WTC11 (cell line): ENCODE results near the gene RUFY3.

ENCODE experiments used
- CTCF ChIP-seq: fragments of 200-600 bp; IDR thresholded peaks from 2 replicates; pipeline ENCODE4 v1.8.0; 2022; ENCODE audit warnings: antibody characterized with exemption
- E2F1 ChIP-seq: sonication (generic); formaldehyde crosslinking; IDR thresholded peaks from 2 replicates; pipeline ENCODE4 v1.8.0; 2022; ENCODE audit warnings: mild to moderate bottlenecking, missing genetic modification reagents
- ETV6 ChIP-seq: sonication (generic); formaldehyde crosslinking; IDR thresholded peaks from 2 replicates; pipeline ENCODE4 v1.8.1; 2022; ENCODE audit warnings: mild to moderate bottlenecking, missing genetic modification reagents
- JUN ChIP-seq: sonication (generic); formaldehyde crosslinking; IDR thresholded peaks from 2 replicates; pipeline ENCODE4 v1.8.0; 2023; ENCODE audit warnings: mild to moderate bottlenecking, missing genetic modification reagents
- SP1 ChIP-seq: sonication (generic); formaldehyde crosslinking; conservative IDR thresholded peaks from 2 replicates; pipeline ENCODE4 v1.8.1; 2022; ENCODE audit warnings: missing genetic modification reagents
- ZNF423 ChIP-seq: fragments of 250-450 bp; sonication (Bioruptor Pico); IDR thresholded peaks from 2 replicates; pipeline ENCODE4 v2.1.2; 2022; ENCODE audit warnings: mild to moderate bottlenecking, moderate library complexity

DNA sequence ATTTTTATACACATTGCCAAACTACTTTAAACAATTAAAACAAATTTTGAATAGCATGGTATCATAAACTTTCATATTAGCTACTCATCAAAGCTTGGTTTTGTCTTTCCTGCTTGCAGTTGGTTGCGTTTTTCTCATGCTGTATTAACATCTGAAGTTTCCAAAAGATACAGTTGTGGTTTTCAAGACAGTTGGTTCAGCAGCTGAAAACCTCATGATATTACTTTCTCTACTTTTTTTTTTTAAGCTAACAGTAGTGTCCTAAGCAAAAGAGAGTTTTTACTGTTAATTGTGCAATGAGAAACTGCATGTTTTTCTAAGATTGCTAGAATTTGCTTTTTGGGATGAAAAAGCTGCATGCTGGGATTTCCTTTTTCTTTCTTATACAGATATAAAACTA lies 15.2 kb downstream of the RUFY3 start:
- TF ChIP-seq CTCF, result no peak
- TF ChIP-seq JUN (CRISPR knock-in tag), result no peak
- TF ChIP-seq ETV6 (CRISPR knock-in tag), result no peak
- TF ChIP-seq E2F1 (CRISPR knock-in tag), result no peak
- TF ChIP-seq SP1, result no peak
- TF ChIP-seq ZNF423 (CRISPR knock-in tag), result no peak
